GM19372 (cell line): Measurements from ENCODE around the gene RALGAPA2.

Source experiments
- ATAC-seq: cut with Tn5 transposase; IDR thresholded peaks from one replicate; pipeline ENCODE4 v1.9.1; 2021; ENCODE audit warnings: mild to moderate bottlenecking, low read depth, moderate library complexity; ENCODE audit not compliant: unreplicated experiment

The RALGAPA2 gene

DNA sequence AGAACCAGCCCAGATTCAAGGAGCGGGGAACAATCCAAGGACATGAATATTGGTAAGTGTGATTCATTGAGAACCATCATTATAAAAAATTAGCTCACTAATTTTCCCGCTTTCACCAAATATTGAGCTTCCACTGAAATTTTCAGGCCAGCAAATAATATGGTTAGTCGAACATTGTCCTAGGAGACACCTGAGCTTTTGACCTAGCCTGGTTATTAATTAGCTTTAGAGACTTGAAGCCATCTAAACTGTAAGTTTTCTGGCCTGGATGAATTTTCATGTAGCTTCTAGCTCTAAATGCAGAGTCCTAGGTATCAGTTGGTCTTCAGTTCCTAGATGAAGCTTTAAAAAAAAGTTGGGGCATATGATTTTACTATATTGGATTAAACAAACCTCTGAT, 17.1 kb upstream of the RALGAPA2 start:
- ATAC-seq: no peak

DNA sequence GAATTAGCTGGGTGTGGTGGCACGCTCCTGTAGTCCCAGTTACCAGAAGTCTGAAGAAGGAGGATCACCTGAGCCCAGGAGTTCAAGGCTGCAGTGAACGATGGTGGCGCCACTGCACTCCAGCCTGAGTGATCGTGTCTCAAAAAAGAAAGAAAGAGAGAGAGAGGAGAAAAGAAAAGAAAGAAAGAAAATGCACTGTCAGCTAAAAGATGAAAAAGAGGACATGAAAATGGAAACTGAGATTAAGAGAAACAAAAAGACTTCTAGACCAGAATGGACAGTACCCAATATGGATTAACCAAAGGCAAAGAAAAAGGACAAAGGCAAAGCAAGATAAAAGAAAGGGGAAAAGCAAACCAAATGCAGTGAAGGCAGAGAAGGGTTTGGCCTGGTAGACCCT, 9.0 kb upstream of the RALGAPA2 start:
- ATAC-seq: no peak

DNA sequence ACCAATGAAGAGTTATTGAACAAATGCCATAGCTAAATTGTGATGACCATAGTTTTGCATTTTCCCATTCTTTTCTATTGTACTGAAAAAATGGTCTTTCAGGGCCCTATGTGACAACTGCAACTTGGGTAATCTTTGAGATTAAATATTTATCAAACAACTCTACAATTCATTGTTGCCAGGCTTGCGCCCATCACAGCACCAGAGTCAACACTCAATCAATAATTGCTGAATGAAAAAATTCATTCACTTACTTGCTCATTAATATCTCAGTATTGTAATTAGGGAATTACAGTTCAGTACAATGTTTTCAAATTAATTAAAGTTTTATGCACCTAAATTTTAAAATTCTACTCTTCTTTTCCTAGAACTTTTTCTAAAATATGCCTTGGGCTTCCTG, 7.7 kb upstream of the RALGAPA2 start:
- ATAC-seq: no peak

DNA sequence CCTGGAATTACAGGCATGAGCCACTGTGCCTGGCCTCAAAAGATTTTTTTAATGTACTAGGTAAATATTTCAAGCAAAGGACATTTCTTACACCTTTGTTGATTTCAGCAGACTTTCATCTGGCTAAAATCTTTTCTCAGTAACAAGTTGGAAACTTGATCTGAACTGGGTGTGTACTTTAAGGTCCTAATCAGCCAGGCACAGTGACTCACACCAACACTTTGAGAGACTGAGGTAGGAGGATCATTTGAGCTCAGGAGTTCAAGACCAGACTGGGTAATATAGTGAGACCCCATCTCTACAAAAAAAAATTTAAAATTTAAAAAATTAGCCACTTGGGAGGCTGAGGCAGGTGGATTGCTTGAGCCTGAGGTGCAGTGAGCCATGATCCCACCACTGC, 7.0 kb upstream of the RALGAPA2 start:
- ATAC-seq: no peak

DNA sequence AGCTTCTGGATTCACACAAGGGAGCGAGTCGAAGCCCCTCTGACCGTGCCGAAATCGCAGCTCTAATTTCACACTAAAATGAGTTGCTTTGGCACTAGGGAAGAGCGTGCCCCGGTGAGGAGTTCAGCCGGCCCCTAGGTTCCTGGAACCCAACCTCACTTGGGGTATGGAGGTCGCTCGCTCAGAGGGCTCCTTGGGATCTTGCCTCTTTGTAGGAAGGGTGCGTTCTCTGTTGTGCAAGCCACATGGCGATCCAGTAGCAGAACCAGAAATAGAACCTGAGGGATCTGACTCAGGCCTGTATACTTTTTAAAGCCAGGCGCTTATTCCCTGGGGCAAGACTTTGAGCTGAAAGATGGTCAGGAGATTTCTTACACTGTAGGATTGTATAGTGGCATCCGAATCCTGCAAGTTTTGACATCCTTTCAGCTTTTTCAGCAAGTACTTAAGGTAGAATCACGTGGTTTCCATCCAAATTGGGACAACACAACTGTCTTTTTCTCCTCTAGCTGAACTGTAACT, 861 bp upstream of the RALGAPA2 start:
- no peak for ATAC-seq

DNA sequence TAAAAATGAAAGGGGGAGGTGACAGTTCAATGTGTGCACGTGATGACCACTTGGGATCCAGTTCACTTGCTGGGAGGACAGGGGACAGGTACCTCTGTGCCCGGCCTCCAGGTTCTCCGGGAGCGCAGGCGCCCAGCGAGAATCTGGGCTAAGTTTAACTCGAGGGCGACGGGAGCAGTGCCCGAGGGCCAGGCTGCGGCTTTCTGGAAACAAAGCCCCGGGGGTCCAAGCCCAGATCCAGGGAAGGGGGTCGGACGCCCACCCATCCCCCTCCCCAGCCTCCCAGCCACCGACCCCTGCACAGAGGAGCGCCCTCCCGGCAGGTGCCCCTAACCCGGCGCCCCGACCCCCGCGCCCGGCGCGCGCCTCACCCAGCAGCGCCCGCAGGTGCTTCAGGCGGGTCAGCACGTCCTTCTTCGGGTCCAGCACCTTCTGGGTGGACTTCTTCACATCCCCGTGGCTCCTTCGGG, 405 bp downstream of the RALGAPA2 start:
- ATAC-seq: peak; percentile 5

DNA sequence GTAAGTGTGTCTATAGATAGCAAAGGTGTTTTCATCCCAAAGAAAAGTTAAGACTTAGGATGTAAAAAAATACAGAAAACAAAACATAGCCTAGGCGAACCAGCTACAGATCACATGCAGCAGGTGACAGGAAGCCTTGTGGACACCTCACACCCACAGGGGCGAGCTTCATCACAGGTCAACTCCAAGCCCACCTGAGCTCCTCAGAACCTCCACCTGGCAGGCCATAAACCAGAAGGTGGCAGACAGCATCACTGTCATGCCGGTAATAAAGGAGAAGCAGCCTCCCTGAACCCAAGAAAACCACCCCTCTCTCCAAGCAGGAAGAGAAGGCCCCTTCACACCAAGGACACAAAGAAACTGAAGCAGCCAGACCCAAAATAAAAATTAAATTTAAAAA, 1.0 kb downstream of the RALGAPA2 start:
- ATAC-seq: no peak

DNA sequence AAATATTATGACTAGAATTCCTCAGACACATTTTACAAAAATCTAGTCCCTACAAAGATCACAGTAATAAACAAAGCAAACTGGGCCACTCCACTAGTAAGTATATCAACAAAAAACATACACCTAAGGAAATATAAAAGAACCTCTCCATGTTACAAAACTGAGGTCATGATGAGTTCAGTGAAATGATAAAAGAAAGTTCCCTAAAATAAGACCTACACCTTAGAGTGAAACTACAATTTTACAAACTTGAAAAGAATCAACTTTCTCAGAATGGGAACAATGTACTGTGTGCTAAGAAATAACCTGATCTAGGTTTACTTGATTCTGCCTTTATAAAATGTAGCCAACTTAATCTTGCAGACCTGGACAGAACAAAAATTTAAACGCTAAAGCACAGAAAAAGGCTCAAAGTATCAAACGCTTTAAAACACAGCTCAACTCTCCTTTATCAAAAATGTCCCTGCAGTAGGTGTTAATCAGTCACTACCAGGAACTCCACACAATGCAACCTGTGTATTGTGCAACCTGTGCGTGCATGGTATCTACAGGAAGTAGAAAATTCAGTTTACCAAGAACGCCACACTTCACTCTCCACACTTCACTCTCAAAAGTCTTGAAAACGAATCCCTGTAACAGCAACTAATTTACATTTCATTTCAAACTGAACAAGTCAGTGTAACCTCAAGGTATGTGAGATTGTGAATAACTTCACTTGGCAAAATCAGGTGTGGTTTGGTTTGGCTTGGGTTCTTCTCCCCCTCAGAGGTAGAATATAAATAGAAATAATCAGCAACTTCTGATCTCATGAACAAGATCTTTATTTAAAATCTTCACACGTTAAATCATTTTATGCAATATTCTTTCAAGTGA, 1.8 kb downstream of the RALGAPA2 start:
- ATAC-seq: no peak

DNA sequence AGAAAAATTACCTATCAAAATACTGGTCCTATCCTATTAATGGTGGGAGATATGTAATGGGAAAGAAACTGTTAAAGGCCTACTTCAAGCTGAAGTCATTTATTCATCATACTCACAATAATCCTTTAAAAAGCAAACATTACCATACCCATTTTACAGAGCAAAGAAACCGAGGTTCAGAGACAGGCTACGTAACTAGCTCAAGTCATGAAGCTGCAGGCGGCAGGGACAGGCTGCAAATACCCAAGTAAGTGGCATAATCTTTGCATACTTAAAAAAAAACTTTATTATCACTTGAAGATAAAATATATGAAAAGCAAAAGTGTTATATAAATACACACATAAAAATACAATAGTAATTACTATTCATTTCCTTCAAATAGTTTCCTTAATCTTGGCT, 2.6 kb downstream of the RALGAPA2 start:
- no peak for ATAC-seq

DNA sequence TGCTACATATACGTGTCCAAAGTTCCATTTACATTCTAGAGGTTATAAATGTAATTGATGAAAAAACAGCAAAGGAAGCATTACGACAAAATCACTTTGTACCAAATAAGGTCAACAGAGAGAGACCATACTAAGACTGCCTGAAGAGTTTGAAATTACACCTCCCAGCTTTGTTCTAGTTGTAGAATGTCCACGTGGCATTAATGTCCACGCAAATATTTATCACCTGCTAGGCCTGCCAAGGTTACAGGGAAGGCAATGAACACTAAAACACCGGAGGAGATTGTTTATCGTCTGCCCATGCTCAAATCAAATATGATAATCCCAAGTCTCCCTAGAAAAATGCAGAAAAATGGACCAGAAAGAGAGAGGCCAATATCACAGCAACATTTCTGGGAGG, 6.2 kb downstream of the RALGAPA2 start:
- ATAC-seq: no peak

DNA sequence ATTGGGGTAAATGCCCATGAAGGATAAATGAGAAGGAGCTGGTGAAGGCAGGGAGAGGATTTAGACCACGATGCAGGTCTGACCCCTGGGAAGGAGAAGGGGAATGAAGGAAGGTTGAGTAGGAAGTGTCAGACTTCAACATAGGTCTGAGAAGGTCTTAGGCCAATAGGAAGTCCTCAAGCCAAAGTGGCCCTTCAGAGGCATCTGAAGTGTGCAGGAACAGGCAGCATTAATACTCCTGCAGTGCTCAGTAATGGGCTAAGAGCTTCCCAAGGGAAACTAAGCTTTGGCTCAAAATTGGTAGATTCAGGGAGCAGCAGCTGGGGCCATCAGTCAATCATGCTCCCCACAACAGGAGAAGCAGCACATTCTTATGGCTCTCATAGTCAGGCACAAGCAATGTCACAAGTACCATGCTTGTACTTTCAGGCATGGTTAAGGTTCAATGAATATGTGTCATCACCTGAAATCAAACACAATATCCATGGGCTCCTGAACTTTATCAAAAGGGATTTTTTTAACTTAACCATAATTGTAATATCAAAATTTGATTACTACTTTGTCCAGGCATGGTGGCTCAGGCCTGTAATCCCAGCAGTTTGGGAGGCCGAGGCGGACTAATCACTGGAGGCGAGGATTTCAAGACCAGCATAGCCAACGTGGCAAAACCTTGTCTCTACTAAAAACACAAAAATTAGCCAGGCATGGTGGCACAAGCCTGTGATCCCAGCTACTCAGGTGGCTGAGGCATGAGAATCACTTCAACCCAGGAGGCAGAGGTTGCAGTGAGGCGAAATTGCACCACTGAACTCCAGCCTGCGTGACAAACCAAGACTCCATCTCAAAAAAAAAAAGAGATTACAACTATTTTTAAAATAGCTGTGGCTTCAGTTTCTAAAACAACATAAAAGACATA, 9.9 kb downstream of the RALGAPA2 start:
- ATAC-seq: no peak

DNA sequence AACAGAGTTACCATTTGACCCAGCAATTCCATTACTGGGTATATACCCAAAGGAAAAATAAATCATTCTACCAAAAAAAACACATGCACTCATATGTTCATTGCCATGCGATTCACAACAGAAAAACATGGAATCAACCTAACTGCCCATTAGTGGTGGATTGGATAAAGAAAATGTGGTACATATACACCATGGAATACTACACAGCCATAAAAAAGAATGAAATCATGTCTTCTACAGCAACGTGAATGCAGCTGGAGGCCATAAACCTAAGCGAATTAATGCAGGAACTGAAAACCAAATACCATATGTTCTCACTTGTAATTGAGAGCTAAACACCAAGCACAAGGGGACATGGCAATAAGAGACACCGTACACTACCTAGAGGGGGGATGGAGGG, 12.5 kb downstream of the RALGAPA2 start:
- no peak for ATAC-seq

DNA sequence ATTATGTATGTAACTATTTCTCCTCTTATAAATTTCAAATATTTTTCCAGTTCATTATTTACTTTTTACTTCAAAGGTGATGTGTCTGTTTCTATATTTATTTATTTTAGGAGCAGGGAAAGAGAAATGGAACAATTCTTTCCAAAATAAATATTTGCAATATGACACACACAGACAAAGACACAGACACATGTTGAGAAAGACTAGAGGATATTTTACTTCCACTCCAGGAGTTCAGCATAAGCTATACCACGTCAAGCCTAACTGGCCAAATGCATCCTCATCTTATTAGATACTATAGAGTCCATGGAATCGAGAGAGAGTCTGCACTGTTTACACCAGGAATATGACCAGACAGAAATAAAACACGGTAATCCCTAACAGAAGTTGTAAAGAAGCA, 13.3 kb downstream of the RALGAPA2 start:
- ATAC-seq: no peak

DNA sequence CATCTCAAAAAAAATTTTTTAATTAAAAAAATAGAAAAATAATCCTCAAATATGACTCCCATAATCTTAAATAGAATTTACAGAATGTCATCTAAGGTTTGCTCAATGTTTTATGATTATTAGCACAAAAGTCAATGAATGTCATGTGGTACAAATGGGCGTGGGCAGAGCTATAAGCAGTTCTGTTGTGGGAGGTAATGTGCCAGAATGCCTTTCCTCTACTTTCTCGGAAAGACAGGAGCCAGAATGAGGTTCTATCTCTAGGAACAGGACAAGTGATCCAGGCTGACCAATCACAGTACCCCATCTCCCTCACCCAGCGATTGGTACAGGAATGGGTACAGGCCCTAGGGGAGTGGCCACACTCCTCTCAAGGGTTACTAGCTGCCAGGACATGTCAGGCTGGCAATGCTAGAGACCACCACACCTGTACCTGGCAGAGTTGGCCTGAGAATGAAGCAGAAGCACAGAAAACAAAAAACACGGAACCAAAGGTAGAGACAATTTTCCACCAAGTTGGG, 15.1 kb downstream of the RALGAPA2 start:
- no peak for ATAC-seq

DNA sequence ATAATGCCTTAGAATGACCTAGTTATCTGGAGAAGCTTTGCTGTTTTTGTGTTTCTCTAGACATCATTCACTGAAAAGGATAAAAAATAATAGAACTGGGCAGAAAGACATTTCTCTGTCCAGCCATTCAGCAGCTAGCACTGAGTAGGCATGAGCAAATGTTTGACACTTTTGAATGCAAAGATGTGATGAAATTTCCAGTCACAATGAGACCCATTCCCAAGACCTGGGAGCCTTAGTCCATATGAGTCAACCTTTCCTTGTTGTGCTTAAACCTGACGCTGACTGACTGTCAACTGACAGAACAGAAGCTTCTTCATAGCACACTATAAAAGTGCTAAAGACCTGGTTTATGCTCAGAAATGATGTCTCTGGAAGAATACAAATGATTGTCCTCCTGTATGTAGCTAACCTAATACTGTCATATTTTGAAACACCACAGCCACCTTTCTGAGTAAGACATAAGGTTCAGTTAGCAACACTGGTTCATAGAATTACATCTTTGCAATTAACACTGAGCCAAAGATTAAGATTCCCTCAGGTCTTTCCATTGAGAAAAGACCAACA, 17.1 kb downstream of the RALGAPA2 start:
- ATAC-seq: no peak

DNA sequence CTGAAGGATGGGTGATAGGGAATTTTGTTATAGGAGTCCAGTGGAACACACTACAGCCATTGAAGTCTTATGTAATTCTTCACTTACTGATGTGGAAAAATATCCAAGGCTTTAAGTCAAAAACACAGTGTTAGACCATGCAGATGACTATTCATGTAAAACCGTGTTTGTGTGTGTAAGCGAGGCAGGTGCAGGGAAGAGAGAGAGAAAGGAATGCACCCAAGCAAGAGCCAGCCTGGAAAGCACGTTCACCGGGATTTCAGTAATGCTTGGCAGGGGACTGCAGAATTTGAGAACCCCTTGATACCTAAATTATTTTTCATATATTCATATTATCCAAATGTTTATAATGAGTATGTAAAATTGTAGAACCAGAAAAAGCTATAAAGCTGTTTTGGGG, 17.9 kb downstream of the RALGAPA2 start:
- ATAC-seq: no peak

DNA sequence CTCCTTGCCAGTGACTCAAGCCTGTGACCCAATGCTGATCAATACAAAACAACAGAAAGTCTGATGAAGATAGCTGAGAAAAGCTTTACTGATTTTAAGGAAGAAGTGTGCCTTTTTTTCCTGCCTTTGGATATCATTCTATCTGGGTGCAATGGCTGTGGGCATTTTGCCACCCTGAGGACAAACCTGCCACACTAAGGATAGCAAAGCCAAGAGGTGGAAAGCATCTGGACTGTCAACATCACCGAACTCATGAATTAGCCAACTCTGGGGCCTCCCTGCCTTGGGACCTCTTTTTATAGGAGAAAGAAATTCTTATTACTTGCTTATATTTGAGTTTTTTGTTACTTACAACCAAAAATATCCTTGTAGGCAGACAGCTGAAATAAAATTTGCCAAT, 19.9 kb downstream of the RALGAPA2 start:
- ATAC-seq: no peak

DNA sequence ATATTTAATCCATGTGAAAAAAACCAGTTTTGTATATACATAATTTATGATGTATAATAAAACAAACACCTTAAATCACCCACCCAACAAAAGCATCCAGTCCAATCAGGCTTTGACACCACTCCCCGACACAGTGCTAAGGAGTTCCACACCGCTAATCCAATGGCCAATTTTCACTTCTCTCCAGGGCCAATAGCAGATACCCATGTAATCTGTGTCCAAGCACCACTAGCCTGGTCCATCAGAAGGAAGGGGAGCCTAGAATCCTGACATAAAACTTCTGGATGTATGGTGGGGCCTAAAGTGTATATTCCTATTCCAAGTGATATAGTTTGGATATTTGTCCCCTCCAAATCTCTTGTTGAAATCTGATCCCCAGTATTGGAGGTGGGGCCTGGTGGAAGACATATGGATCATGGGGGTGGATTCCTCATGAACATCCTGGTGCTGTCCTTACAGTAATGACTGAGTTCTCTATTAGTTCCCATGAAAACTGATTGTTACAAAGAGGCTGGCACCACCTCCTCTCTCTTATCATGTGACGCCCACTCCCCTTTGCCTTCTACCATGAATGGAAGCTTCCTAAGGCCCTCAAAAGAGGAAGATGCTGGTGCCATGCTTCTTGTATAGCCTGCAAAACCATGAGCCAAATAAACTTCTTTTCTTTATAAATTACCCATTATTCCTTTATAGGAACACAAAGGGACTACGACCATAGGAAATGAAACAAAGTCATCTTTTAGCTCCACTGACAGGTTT, 20.8 kb downstream of the RALGAPA2 start:
- ATAC-seq: peak; percentile 26

DNA sequence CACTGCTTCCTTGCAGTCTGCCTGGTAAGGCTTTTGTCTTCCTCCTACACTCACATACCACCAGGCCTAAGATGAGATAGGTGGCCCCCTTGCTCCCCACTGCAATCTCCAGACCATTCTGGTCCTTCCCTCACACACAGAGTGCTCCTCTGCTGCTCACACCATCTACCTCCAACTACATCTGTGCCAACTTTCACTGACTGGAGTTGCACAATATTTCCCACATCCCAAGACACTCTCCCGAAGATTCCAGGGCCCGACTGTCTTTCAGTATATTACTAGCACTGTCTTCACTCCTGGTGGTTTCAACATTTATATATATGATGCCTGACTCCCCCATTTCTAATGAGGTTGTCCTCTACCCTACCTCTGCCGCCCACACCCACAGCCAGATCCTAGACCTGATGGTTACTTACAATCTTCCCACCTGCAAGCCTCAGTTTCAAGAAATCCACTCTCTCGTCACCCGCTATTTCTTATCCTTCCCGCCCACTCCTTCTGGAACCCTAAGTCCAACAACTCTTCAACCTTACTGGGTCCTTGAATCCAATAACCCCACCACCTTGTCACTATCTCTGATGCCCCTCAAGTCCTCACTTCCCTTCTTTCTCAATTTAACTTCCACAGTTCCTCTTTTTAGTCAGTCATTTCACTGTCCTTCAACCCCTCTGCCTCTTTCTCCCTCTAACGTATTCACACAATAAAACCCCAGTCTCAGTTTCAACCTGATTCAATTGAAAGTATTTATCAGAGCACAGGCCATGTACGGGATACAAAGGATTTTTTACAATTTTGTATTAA, 21.6 kb downstream of the RALGAPA2 start:
- peak; percentile 74 for ATAC-seq
